ENCODE data around the gene RANGAP1.
"Not testable (repeated sequence)": the region's sequence is repeated elsewhere in the genome, so short reads cannot be mapped to it uniquely, and the experiment has no call there.

The RANGAP1 gene

GRCh38 chr22:41296826-41297667 is 11.1 kb upstream of the RANGAP1 start:
- FAIRE-seq: no peak

- FAIRE-seq: not testable (repeated sequence)
These were observed 8.8 kb upstream of the RANGAP1 start for GRCh38 chr22:41294816-41295215.

GRCh38 chr22:41290262-41291221 is 4.6 kb upstream of the RANGAP1 start:
- peak; percentile 93 for FAIRE-seq

GRCh38 chr22:41289671-41290070 is 3.7 kb upstream of the RANGAP1 start:
- no peak for FAIRE-seq

GRCh38 chr22:41288245-41288946 is 2.4 kb upstream of the RANGAP1 start:
- FAIRE-seq: no peak

GRCh38 chr22:41286639-41287091 is 678 bp upstream of the RANGAP1 start:
- FAIRE-seq: no peak

GRCh38 chr22:41285441-41285819 is 557 bp downstream of the RANGAP1 start:
- no peak for FAIRE-seq

- no peak for FAIRE-seq
These were observed 1.5 kb downstream of the RANGAP1 start for GRCh38 chr22:41284465-41284864.

- no peak for FAIRE-seq
These were observed 5.1 kb downstream of the RANGAP1 start for GRCh38 chr22:41280854-41281253.

- FAIRE-seq: no peak
These were observed 5.9 kb downstream of the RANGAP1 start for GRCh38 chr22:41280065-41280464.

GRCh38 chr22:41274856-41275255 is 11.1 kb downstream of the RANGAP1 start:
- no peak for FAIRE-seq

- no peak for FAIRE-seq
These were observed 12.9 kb downstream of the RANGAP1 start for GRCh38 chr22:41273128-41273527.

GRCh38 chr22:41271787-41272186 is 14.2 kb downstream of the RANGAP1 start:
- no peak for FAIRE-seq

GRCh38 chr22:41267958-41268357 is 18.0 kb downstream of the RANGAP1 start:
- FAIRE-seq: no peak

- FAIRE-seq: no peak
These were observed 21.5 kb downstream of the RANGAP1 start for GRCh38 chr22:41264408-41264941.

GRCh38 chr22:41263704-41264103 is 22.3 kb downstream of the RANGAP1 start:
- no peak for FAIRE-seq

GRCh38 chr22:41262250-41262765 is 23.7 kb downstream of the RANGAP1 start:
- no peak for FAIRE-seq

- no peak for FAIRE-seq
These were observed 24.3 kb downstream of the RANGAP1 start for GRCh38 chr22:41261541-41262249.

- no peak for FAIRE-seq
These were observed 25.1 kb downstream of the RANGAP1 start for GRCh38 chr22:41260871-41261270.

- FAIRE-seq: not testable (repeated sequence)
These were observed 26.2 kb downstream of the RANGAP1 start for GRCh38 chr22:41259756-41260155.

GRCh38 chr22:41257696-41258095 is 28.3 kb downstream of the RANGAP1 start:
- no peak for FAIRE-seq

All from endometrium (tissue), 2 donors.